ENCODE measurements around the gene CISH.

Gene CISH

GRCh38 chr3:50585919-50586762 is 25.4 kb downstream of the CISH start:
- no peak for DNase-seq (ENCODE audit: low read depth)
- no peak overlapping the region for H3K4me3 ChIP-seq (ENCODE audit: low read depth, low read length)
- in situ Hi-C loops (cut with HindIII; ENCODE audit: low sequenced_read_pairs): no loop called here
- no peak for TF ChIP-seq CTCF (IDR thresholded peaks at IDR 0.05; ENCODE audit: low read depth, low read length, missing control alignments)

GRCh38 chr3:50584391-50584790 is 27.2 kb downstream of the CISH start:
- DNase-seq (ENCODE audit: low read depth): no peak

GRCh38 chr3:50583897-50584296 is 27.7 kb downstream of the CISH start:
- TF ChIP-seq CTCF (IDR thresholded peaks at IDR 0.05; ENCODE audit: low read depth, low read length, missing control alignments): no peak
- DNase-seq (ENCODE audit: low read depth): no peak
- H3K4me3 ChIP-seq (ENCODE audit: low read depth, low read length): no peak overlapping the region
- in situ Hi-C loops (cut with HindIII; ENCODE audit: low sequenced_read_pairs): no loop called here

More at GRCh38 chr3:50584391-50584790, 27.2 kb downstream of the CISH start:
- in situ Hi-C loops (cut with HindIII; ENCODE audit: low sequenced_read_pairs): no loop called here
- no peak for TF ChIP-seq CTCF (IDR thresholded peaks at IDR 0.05; ENCODE audit: low read depth, low read length, missing control alignments)
- H3K4me3 ChIP-seq (ENCODE audit: low read depth, low read length): no peak overlapping the region

GRCh38 chr3:50582083-50582482 is 29.5 kb downstream of the CISH start:
- no peak overlapping the region for H3K4me3 ChIP-seq (ENCODE audit: low read depth, low read length)
- DNase-seq (ENCODE audit: low read depth): no peak
- in situ Hi-C loops (cut with HindIII; ENCODE audit: low sequenced_read_pairs): no loop called here
- no peak for TF ChIP-seq CTCF (IDR thresholded peaks at IDR 0.05; ENCODE audit: low read depth, low read length, missing control alignments)

GRCh38 chr3:50581459-50581842 is 30.1 kb downstream of the CISH start:
- in situ Hi-C loops (cut with HindIII; ENCODE audit: low sequenced_read_pairs): no loop called here
- no peak for TF ChIP-seq CTCF (IDR thresholded peaks at IDR 0.05; ENCODE audit: low read depth, low read length, missing control alignments)
- no peak for DNase-seq (ENCODE audit: low read depth)
- no peak overlapping the region for H3K4me3 ChIP-seq (ENCODE audit: low read depth, low read length)

- no peak for DNase-seq (ENCODE audit: low read depth)
- no peak for TF ChIP-seq CTCF (IDR thresholded peaks at IDR 0.05; ENCODE audit: low read depth, low read length, missing control alignments)
- in situ Hi-C loops (cut with HindIII; ENCODE audit: low sequenced_read_pairs): no loop called here
- H3K4me3 ChIP-seq (ENCODE audit: low read depth, low read length): no peak overlapping the region
These were observed 30.7 kb downstream of the CISH start for GRCh38 chr3:50580683-50581458.
